HEK293 (cell line): Measurements from ENCODE around the gene DNAJC6.

ENCODE experiments used
- CTCF ChIA-PET: fragments of 350-600 bp; formaldehyde crosslinking; extraction: SDS; loops from one replicate; lab custom pipeline; 2021; ENCODE audit warnings: antibody characterized with exemption; lab: Yijun Ruan, JAX
- POLR2A ChIA-PET: fragments of 300-600 bp; formaldehyde crosslinking; extraction: SDS; loops from one replicate; lab custom pipeline; 2020; ENCODE audit warnings: antibody characterized with exemption, inconsistent platforms; lab: Yijun Ruan, JAX
- H3K27ac ChIP-seq: fragments of 200-500 bp; sonication (Bioruptor generic); 2 replicates; pipeline ENCODE4 v1.5.1; 2014; ENCODE audit warnings: low read depth, low read length, control low read depth, inconsistent platforms; ENCODE audit errors: extremely low read depth
- H3K36me3 ChIP-seq, 2 experiments: fragments of 200-500 bp in 1 of 2; sonication (Bioruptor generic) in 1 of 2; 1 replicate in 1 of 2; 2 replicates in 1 of 2; pipeline ENCODE4 v1.5.1; 2014 to 2017; ENCODE audit warnings: inconsistent platforms in 2 of 2, low read length in 2 of 2; ENCODE audit not compliant: control insufficient read depth in 2 of 2, insufficient read depth in 1 of 2
- H3K4me1 ChIP-seq: fragments of 200-500 bp; sonication (Bioruptor generic); 2 replicates; pipeline ENCODE4 v1.5.1; 2014; ENCODE audit warnings: mild to moderate bottlenecking, low read length, inconsistent platforms; ENCODE audit not compliant: control insufficient read depth, insufficient read depth
- H3K4me3 ChIP-seq: 2 replicates; pipeline ENCODE4 v1.5.1; 2011; ENCODE audit warnings: low read depth, mild to moderate bottlenecking, control low read depth, low read length, moderate library complexity
- H3K9me3 ChIP-seq: fragments of 200-500 bp; sonication (Bioruptor generic); 2 replicates; pipeline ENCODE4 v1.5.1; 2014; ENCODE audit warnings: low read depth, low read length, inconsistent platforms; ENCODE audit not compliant: control insufficient read depth, insufficient read depth
- BCL6B ChIP-seq: fragments of 450-650 bp; formaldehyde crosslinking; IDR thresholded peaks from 2 replicates; pipeline ENCODE4 v1.5.1; 2017; ENCODE audit warnings: missing biosample characterization, missing genetic modification characterization
- GLI2 ChIP-seq: fragments of 450-650 bp; formaldehyde crosslinking; IDR thresholded peaks from 2 replicates; pipeline ENCODE4; 2017; ENCODE audit warnings: missing biosample characterization, missing genetic modification characterization, low read depth, borderline replicate concordance
- HOXC10 ChIP-seq: sonication (generic); formaldehyde crosslinking; IDR thresholded peaks from 2 replicates; pipeline ENCODE4 v1.8.1; 2023; ENCODE audit warnings: mild to moderate bottlenecking, missing genetic modification reagents
- HOXD13 ChIP-seq: sonication (generic); formaldehyde crosslinking; IDR thresholded peaks from 2 replicates; pipeline ENCODE4 v1.8.0; 2022; ENCODE audit warnings: missing genetic modification reagents, borderline replicate concordance
- KLF9 ChIP-seq: fragments of 450-650 bp; formaldehyde crosslinking; IDR thresholded peaks from 2 replicates; pipeline ENCODE4 v1.5.1; 2016; ENCODE audit warnings: missing biosample characterization, missing genetic modification characterization, low read depth
- MZF1 ChIP-seq: fragments of 450-650 bp; formaldehyde crosslinking; IDR thresholded peaks from 2 replicates; pipeline ENCODE4 v1.5.1; 2017; ENCODE audit warnings: missing biosample characterization, missing genetic modification characterization, borderline replicate concordance
- REST ChIP-seq: fragments of 450-650 bp; formaldehyde crosslinking; IDR thresholded peaks from 2 replicates; pipeline ENCODE4 v1.5.1; 2016; ENCODE audit warnings: missing biosample characterization, missing genetic modification characterization
- TRIM28 ChIP-seq: IDR thresholded peaks from 2 replicates; pipeline ENCODE4 v1.6.1; 2011; ENCODE audit warnings: low read length, control low read depth, borderline replicate concordance
- ZBTB8A ChIP-seq: fragments of 450-650 bp; formaldehyde crosslinking; IDR thresholded peaks from 2 replicates; pipeline ENCODE4 v1.5.1; 2016; ENCODE audit warnings: missing biosample characterization, missing genetic modification characterization
- ZNF114 ChIP-seq: fragments of 450-650 bp; formaldehyde crosslinking; IDR thresholded peaks from 2 replicates; pipeline ENCODE4 v1.5.0; 2017; ENCODE audit warnings: missing biosample characterization, missing genetic modification characterization
- ZNF138 ChIP-seq: fragments of 450-650 bp; formaldehyde crosslinking; IDR thresholded peaks from 2 replicates; pipeline ENCODE4 v1.5.1; 2016; ENCODE audit warnings: missing biosample characterization, missing genetic modification characterization, borderline replicate concordance
- ZNF175 ChIP-seq: fragments of 450-650 bp; formaldehyde crosslinking; IDR thresholded peaks from 2 replicates; pipeline ENCODE4 v1.5.1; 2016; ENCODE audit warnings: missing biosample characterization, missing genetic modification characterization
- ZNF223 ChIP-seq: fragments of 450-650 bp; formaldehyde crosslinking; IDR thresholded peaks from 2 replicates; pipeline ENCODE4 v1.5.1; 2016; ENCODE audit warnings: missing biosample characterization, missing genetic modification characterization
- ZNF239 ChIP-seq: fragments of 450-650 bp; formaldehyde crosslinking; IDR thresholded peaks from 2 replicates; pipeline ENCODE4 v1.5.1; 2016; ENCODE audit warnings: missing biosample characterization, missing genetic modification characterization
- ZNF335 ChIP-seq: fragments of 450-650 bp; formaldehyde crosslinking; conservative IDR thresholded peaks from 2 replicates; pipeline ENCODE4 v1.5.1; 2016; ENCODE audit warnings: missing biosample characterization, missing genetic modification characterization
- ZNF449 ChIP-seq: fragments of 450-650 bp; formaldehyde crosslinking; IDR thresholded peaks from 2 replicates; pipeline ENCODE4 v1.5.1; 2017; ENCODE audit warnings: missing biosample characterization, mild to moderate bottlenecking, missing genetic modification characterization, moderate library complexity
- ZNF510 ChIP-seq: fragments of 450-650 bp; formaldehyde crosslinking; IDR thresholded peaks from 2 replicates; pipeline ENCODE4 v1.5.1; 2018; ENCODE audit warnings: mild to moderate bottlenecking, missing genetic modification characterization, missing biosample characterization; ENCODE audit not compliant: insufficient replicate concordance
- ZNF561 ChIP-seq: fragments of 450-650 bp; IDR thresholded peaks from 2 replicates; pipeline ENCODE4 v1.5.1; 2018; ENCODE audit warnings: missing biosample characterization, missing genetic modification characterization, borderline replicate concordance
- ZNF596 ChIP-seq: fragments of 450-650 bp; IDR thresholded peaks from 2 replicates; pipeline ENCODE4 v1.5.0; 2018; ENCODE audit warnings: missing biosample characterization, mild to moderate bottlenecking, missing genetic modification characterization, moderate library complexity
- ZNF76 ChIP-seq: fragments of 450-650 bp; formaldehyde crosslinking; IDR thresholded peaks from 2 replicates; pipeline ENCODE4; 2016; ENCODE audit warnings: low read depth, missing biosample characterization, missing genetic modification characterization, borderline replicate concordance
- TF ChIP-seq, protein P1 (sequence below): fragments of 450-650 bp; formaldehyde crosslinking; optimal IDR thresholded peaks from 2 replicates; pipeline ENCODE3; 2016; ENCODE audit warnings: missing biosample characterization, mild to moderate bottlenecking, missing genetic modification characterization
- TF ChIP-seq, protein P2 (sequence below): fragments of 450-650 bp; formaldehyde crosslinking; IDR thresholded peaks from 2 replicates; pipeline ENCODE4 v1.5.1; 2016; ENCODE audit warnings: missing biosample characterization, missing genetic modification characterization
- TF ChIP-seq, protein P3 (sequence below): fragments of 450-650 bp; formaldehyde crosslinking; IDR thresholded peaks from 2 replicates; pipeline ENCODE4 v1.5.1; 2016; ENCODE audit warnings: missing biosample characterization, missing genetic modification characterization

The DNAJC6 gene

DNA sequence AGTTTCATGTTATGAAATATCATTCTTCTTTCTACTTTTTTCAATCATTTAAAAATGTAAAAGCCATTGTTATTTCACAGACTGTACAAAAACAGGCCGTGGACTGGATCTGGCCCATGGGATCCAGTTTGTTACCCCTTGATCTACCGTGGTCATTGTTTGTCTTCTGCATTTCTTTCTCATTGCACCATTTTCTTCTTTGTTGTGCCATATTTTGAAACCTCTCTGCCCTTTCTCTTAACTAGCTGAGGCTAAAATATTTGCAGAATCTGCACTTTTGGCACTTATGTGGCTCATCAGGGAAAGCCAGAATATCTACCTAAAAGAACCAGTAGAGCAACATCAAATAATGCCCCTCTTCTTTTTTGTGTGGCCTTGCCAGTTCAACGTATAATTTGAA, 50.5 kb downstream of the DNAJC6 start (continued):
- TF ChIP-seq, protein P1, sequence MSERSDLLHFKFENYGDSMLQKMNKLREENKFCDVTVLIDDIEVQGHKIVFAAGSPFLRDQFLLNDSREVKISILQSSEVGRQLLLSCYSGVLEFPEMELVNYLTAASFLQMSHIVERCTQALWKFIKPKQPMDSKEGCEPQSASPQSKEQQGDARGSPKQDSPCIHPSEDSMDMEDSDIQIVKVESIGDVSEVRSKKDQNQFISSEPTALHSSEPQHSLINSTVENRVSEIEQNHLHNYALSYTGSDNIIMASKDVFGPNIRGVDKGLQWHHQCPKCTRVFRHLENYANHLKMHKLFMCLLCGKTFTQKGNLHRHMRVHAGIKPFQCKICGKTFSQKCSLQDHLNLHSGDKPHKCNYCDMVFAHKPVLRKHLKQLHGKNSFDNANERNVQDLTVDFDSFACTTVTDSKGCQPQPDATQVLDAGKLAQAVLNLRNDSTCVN (tag by site-specific recombination) = no peak
- TF ChIP-seq, protein P2, sequence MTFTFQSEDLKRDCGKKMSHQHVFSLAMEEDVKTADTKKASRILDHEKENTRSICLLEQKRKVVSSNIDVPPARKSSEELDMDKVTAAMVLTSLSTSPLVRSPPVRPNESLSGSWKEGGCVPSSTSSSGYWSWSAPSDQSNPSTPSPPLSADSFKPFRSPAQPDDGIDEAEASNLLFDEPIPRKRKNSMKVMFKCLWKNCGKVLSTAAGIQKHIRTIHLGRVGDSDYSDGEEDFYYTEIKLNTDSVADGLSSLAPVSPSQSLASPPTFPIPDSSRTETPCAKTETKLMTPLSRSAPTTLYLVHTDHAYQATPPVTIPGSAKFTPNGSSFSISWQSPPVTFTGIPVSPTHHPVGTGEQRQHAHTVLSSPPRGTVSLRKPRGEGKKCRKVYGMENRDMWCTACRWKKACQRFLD (tag by site-specific recombination) = no peak
- no peak for TF ChIP-seq ZNF114 (tag by site-specific recombination)
- no peak for TF ChIP-seq ZNF596 (tag by site-specific recombination)
- no peak for TF ChIP-seq REST
- TF ChIP-seq ZNF175 (tag by site-specific recombination) = no peak

GRCh38 chr1:65360648-65361047, 51.3 kb downstream of the DNAJC6 start:
- H3K27ac ChIP-seq = no peak overlapping the region
- CTCF ChIA-PET = no interaction called here
- TF ChIP-seq MZF1 (tag by site-specific recombination) (no peak), ZNF335 (tag by site-specific recombination) (no peak), BCL6B (no peak), ZNF561 (tag by site-specific recombination) (no peak), ZNF510 (no peak), GLI2 (no peak), HOXC10 (CRISPR knock-in tag) (no peak), ZNF175 (tag by site-specific recombination) (no peak), ZNF76 (tag by site-specific recombination) (no peak), HOXD13 (no peak), ZNF239 (tag by site-specific recombination) (no peak), ZBTB8A (no peak)
- TF ChIP-seq, all 188 proteins: peak for 0
- Histone ChIP-seq H3K9me3 (no peaks in the 10 kb centered on the region), H3K4me1 (no peaks in the 10 kb centered on the region), H3K4me3 (no peak overlapping the region), H3K36me3 (no peaks in the 10 kb centered on the region)
- POLR2A ChIA-PET = no interaction called here

GRCh38 chr1:65362545-65362944, 53.2 kb downstream of the DNAJC6 start:
- Histone ChIP-seq H3K4me3 (no peak overlapping the region), H3K4me1 (no peaks in the 10 kb centered on the region), H3K36me3 (peaks cover 0 to 4% of the 10 kb centered on the region in 2 experiments; a peak in 1 of 3 replicates), H3K9me3 (no peaks in the 10 kb centered on the region), H3K27ac (no peak overlapping the region)
- CTCF ChIA-PET = interaction anchor here (0.7 kb wide), 1 partner anchor 1540 kb away, joined by 3 read pairs; no protein-coding TSS in a partner anchor
- POLR2A ChIA-PET = no interaction called here
- TF ChIP-seq ZNF175 (tag by site-specific recombination) = no peak
- TF ChIP-seq KLF9 (tag by site-specific recombination) = no peak
- no peak for TF ChIP-seq ZNF449
- TF ChIP-seq ZNF138 (tag by site-specific recombination) = no peak
- no peak for TF ChIP-seq TRIM28
- TF ChIP-seq, protein P3, sequence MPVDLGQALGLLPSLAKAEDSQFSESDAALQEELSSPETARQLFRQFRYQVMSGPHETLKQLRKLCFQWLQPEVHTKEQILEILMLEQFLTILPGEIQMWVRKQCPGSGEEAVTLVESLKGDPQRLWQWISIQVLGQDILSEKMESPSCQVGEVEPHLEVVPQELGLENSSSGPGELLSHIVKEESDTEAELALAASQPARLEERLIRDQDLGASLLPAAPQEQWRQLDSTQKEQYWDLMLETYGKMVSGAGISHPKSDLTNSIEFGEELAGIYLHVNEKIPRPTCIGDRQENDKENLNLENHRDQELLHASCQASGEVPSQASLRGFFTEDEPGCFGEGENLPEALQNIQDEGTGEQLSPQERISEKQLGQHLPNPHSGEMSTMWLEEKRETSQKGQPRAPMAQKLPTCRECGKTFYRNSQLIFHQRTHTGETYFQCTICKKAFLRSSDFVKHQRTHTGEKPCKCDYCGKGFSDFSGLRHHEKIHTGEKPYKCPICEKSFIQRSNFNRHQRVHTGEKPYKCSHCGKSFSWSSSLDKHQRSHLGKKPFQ = no peak
- TF ChIP-seq ZNF223 (tag by site-specific recombination) = no peak
